Astrocyte of the spinal cord (primary cell): ENCODE results near the gene S100A3.
A peak's percentile ranks its signal among the peaks of the same experiment; 100 is the strongest.
"Not testable (repeated sequence)": the region's sequence is repeated elsewhere in the genome, so short reads cannot be mapped to it uniquely, and the experiment has no call there.

Experiments used
- DNase-seq: peaks from one replicate; pipeline ENCODE4 v3.0.0; 2011; ENCODE audit warnings: low read depth, low spot score
- H3K4me3 ChIP-seq: 2 replicates; pipeline ENCODE4 v1.5.1; 2011; ENCODE audit warnings: low read depth, mild to moderate bottlenecking, low read length, moderate library complexity
- CTCF ChIP-seq: IDR thresholded peaks from 2 replicates; pipeline ENCODE4 v1.5.1; 2012; ENCODE audit warnings: low read depth, mild to moderate bottlenecking, low read length, inconsistent platforms
- in situ Hi-C: cut with HindIII; loops from 2 replicates; pipeline ENCODE4 v1.10.0; 2017; ENCODE audit warnings: low sequenced_read_pairs

S100A3 gene

GRCh38 chr1:153577624-153578051, 28.6 kb upstream of the S100A3 start:
- in situ Hi-C loops = no loop called here
- no peak for TF ChIP-seq CTCF
- DNase-seq = no peak
- no peak overlapping the region for H3K4me3 ChIP-seq

- no peak for TF ChIP-seq CTCF
Observed at GRCh38 chr1:153577138-153577537, 28.1 kb upstream of the S100A3 start.

GRCh38 chr1:153575497-153575896, 26.4 kb upstream of the S100A3 start:
- DNase-seq, in situ Hi-C loops, H3K4me3 ChIP-seq: not testable (repeated sequence)

More at GRCh38 chr1:153577138-153577537, 28.1 kb upstream of the S100A3 start:
- no peak for DNase-seq
- no peak overlapping the region for H3K4me3 ChIP-seq
- in situ Hi-C loops = no loop called here

GRCh38 chr1:153575081-153575491, 26.0 kb upstream of the S100A3 start:
- in situ Hi-C loops, H3K4me3 ChIP-seq, DNase-seq: not testable (repeated sequence)

- no peak for TF ChIP-seq CTCF
- DNase-seq = no peak
- in situ Hi-C loops = no loop called here
- no peak overlapping the region for H3K4me3 ChIP-seq
Observed at GRCh38 chr1:153573351-153573750, 24.3 kb upstream of the S100A3 start.

- in situ Hi-C loops = no loop called here
- peak; percentile 94 for TF ChIP-seq CTCF
- DNase-seq = peak; percentile 85
- no peak overlapping the region for H3K4me3 ChIP-seq
Observed at GRCh38 chr1:153572569-153573015, 23.5 kb upstream of the S100A3 start.

- in situ Hi-C loops = no loop called here
Observed at GRCh38 chr1:153571706-153572105, 22.6 kb upstream of the S100A3 start.

More at GRCh38 chr1:153571706-153572105, 22.6 kb upstream of the S100A3 start:
- no peak for DNase-seq
- no peak for TF ChIP-seq CTCF
- no peak overlapping the region for H3K4me3 ChIP-seq
